Psoas muscle (tissue), 8 donors: ENCODE data around the gene WASF3. TPM values are rescaled to one million over a fixed set of nuclear protein-coding genes. Genes with fewer than 3 reads are reported as not detected.
A peak's percentile ranks its signal among the peaks of the same experiment; 100 is the strongest.

Experiments used
- ATAC-seq, 4 donors: fragments of 200-7000 bp; cut with Tn5 transposase; one replicate each; pipeline ENCODE4 v1.9.1; 2020; ENCODE audit warnings: moderate library complexity in 3 of 4, mild to moderate bottlenecking in 2 of 4
- DNase-seq, 2 donors: peaks; one replicate each; pipeline ENCODE4 v3.0.0-alpha.2; 2020
- H3K27ac ChIP-seq: fragments of 200-600 bp; one replicate; pipeline ENCODE4 v1.8.0; 2022
- H3K27me3 ChIP-seq, 3 donors: fragments of 200-600 bp in 1 of 3; one replicate each; pipeline versions ENCODE4 v1.6.1 to v1.8.0; 2013 to 2022; ENCODE audit warnings: low read length in 2 of 3, mild to moderate bottlenecking in 2 of 3, moderate library complexity in 1 of 3; ENCODE audit not compliant: insufficient read depth in 3 of 3
- H3K36me3 ChIP-seq, 2 donors: fragments of 200-600 bp in 1 of 2; one replicate each; pipeline versions ENCODE4 v1.6.1 to v1.8.0; 2013 to 2022; ENCODE audit warnings: low read depth in 1 of 2, mild to moderate bottlenecking in 1 of 2, moderate library complexity in 1 of 2; ENCODE audit not compliant: insufficient read depth in 1 of 2
- H3K4me1 ChIP-seq: fragments of 200-600 bp; one replicate; pipeline ENCODE4 v1.8.0; 2022
- H3K4me3 ChIP-seq: fragments of 200-600 bp; one replicate; pipeline ENCODE4 v1.8.0; 2022; ENCODE audit warnings: mild to moderate bottlenecking
- H3K9me3 ChIP-seq: fragments of 200-600 bp; one replicate; pipeline ENCODE4 v1.8.0; 2022
- WGBS, 3 donors: extraction: QIAGEN DNeasy Blood & Tissue Kit; methylation state at CpG; one replicate each; pipeline versions ENCODE4 v1.1.6 to v1.1.7; 2013; 5-methylcytosine and 5-hydroxymethylcytosine counted together
- intact Hi-C, 2 donors: fragments of 100-400 bp; cut with DNase I; formaldehyde crosslinking; loops; one replicate each; pipeline versions ENCODE4 v1.11.0 to v1.14.2; 2022
- polyA plus RNA-seq, 3 donors: library from polyadenylated mRNA; stranded (reverse); fragments of 200-250 nt; gene quantifications; one replicate each; pipeline ENCODE4 v1.2.3, GENCODE V29; 2013
- total RNA-seq, 4 donors: library from RNA; stranded (reverse); fragmentation: NEBNext Ultra II Directional in 2 of 4; extraction: Animal tissue kit (Norgen Biotek cat#: 25700) in 2 of 4; gene quantifications; one replicate each; pipeline versions ENCODE4 v1.2.1 to v1.2.4, GENCODE V29; 2021 to 2023
- TF ChIP-seq, protein P1 (sequence below): fragments of 200-600 bp; IDR thresholded peaks from one replicate; pipeline ENCODE4 v1.8.0; 2022; ENCODE audit warnings: antibody characterized with exemption
- donor health status: healthy with polysubstance abuse.
- donor health status: DM: no; HTN: no; CAD: no; lungs with moderate emphysema.
- donor health status: Bipolar disorder and iron deficiency.
- donor health status: healthy.
- donor health status: DM: yes; HTN: yes; CAD: no.
- donor health status: DM: no; HTN: no; CAD: no.
- donor health status: DM: no; HTN: no; CAD: no.
- donor health status: DM: yes; HTN: yes; CAD: no.

The WASF3 gene
- total and polyA plus RNA-seq, 7 donors: 2.5 to 9.7 (median 6.8) TPM

DNA sequence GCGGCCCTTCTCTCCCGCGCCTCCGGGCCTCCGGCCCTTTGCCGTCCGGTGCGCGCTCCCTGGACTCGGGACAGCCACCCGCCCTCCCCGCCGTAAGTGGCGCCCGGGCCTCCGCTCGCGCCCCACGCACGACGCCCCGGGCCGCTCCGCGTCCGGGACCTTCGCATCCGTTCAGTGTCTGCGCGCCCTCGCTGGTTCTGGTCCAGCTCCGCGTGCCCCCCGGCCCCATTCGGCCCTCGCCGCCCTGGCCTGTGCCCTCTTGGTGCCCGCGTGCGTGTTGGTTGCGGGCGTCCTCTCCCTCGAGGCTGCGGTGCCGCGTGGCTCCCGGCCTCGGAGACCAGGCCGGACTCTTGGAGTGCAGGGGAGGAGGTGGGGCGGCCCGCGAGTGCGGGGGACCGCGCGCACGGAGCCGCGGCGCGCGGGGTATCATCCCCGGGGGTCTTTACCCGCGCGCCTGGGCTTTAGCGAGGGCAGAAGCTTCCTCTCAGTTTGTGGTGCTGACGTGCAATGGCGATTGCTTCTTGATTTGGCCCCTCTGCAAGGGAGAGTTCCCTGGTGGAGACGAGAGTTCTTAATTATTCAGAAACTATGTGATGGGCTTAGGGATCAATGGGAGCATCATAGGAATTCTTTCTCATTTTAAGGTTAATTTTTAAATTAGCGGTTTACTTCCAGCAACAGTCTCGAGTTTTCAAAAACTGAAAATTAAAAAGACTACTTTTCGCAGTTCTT lies 757 bp downstream of the WASF3 start:
- no peaks in the 10 kb centered on the region for H3K9me3 ChIP-seq
- peak in 2 of 4 donors; percentile 7 to 15 for ATAC-seq
- TF ChIP-seq, protein P1, sequence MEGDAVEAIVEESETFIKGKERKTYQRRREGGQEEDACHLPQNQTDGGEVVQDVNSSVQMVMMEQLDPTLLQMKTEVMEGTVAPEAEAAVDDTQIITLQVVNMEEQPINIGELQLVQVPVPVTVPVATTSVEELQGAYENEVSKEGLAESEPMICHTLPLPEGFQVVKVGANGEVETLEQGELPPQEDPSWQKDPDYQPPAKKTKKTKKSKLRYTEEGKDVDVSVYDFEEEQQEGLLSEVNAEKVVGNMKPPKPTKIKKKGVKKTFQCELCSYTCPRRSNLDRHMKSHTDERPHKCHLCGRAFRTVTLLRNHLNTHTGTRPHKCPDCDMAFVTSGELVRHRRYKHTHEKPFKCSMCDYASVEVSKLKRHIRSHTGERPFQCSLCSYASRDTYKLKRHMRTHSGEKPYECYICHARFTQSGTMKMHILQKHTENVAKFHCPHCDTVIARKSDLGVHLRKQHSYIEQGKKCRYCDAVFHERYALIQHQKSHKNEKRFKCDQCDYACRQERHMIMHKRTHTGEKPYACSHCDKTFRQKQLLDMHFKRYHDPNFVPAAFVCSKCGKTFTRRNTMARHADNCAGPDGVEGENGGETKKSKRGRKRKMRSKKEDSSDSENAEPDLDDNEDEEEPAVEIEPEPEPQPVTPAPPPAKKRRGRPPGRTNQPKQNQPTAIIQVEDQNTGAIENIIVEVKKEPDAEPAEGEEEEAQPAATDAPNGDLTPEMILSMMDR: no peak
- peak; percentile 31 to 56 for DNase-seq
- peak overlapping the region; percentile 82 for H3K4me3 ChIP-seq
- intact Hi-C loops: loop anchor here in 1 of 2 donors (5.0 kb wide), 1 partner anchor 356 kb away; no protein-coding TSS in a partner anchor
- 2 to 4% (median 3%) methylated on average over 52 to 73 of the region's 73 CpGs for WGBS, 3 donors
- peaks cover 6% of the 10 kb centered on the region for H3K4me1 ChIP-seq
- H3K36me3 ChIP-seq: no peaks in the 10 kb centered on the region
- H3K27me3 ChIP-seq: no peaks in the 10 kb centered on the region
- peak overlapping the region; percentile 58 for H3K27ac ChIP-seq

DNA sequence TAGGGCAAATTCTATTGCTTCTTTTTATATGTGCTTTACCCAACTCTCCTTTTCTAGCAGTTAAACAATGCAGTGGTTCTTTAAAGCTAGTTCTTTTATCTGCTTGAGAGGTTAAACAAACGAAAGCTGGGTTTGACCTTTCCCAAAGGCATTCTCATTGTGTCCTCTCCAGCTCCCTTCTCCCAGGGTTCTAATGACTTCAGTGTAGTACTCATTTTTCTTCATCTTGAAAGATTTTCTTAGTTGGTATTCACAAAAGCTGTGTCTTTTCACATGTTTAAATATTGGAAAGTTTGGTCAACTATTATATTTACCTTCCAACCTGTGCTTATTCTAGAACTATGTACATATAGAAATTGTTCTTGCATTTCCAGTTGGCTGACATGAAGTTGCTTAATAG lies 1.5 kb downstream of the WASF3 start:
- peaks cover 6% of the 10 kb centered on the region for H3K4me1 ChIP-seq
- no peaks in the 10 kb centered on the region for H3K36me3 ChIP-seq
- intact Hi-C loops: loop anchor here in 1 of 2 donors (5.0 kb wide), 1 partner anchor 357 kb away; no protein-coding TSS in a partner anchor
- peak overlapping the region; percentile 82 for H3K4me3 ChIP-seq
- DNase-seq (no peak), ATAC-seq (no peak)
- WGBS, 3 donors: 15 to 29% (median 19%) methylated on average over 1 of the region's 1 CpG
- no peaks in the 10 kb centered on the region for H3K27me3 ChIP-seq
- no peak overlapping the region for H3K27ac ChIP-seq
- H3K9me3 ChIP-seq: no peaks in the 10 kb centered on the region
- TF ChIP-seq, protein P1: no peak

DNA sequence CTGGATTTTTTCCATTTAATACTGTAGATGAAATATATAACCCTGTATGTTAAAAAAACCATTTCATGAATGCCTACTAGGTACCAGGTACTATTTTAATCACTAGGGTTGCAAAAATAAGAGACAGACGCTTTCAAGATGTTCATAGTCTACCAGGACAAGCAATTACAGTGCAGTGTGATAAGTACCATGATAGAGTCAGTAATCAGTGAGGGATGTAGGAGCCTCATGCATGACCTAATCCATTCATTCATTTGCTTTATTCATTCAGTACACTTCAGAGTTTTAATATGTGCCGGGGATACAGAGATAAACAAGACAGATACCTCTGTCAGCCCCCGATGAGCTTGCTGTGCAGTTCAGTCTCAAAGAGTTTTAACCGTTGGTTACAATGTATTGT lies 3.0 kb downstream of the WASF3 start:
- Histone ChIP-seq H3K4me1 (peaks cover 6% of the 10 kb centered on the region), H3K27ac (no peak overlapping the region), H3K27me3 (no peaks in the 10 kb centered on the region), H3K4me3 (no peak overlapping the region), H3K36me3 (no peaks in the 10 kb centered on the region), H3K9me3 (no peaks in the 10 kb centered on the region)
- intact Hi-C loops: no loop called here
- DNase-seq (no peak), ATAC-seq (no peak)
- TF ChIP-seq, protein P1: no peak
- 92 to 93% (median 93%) methylated on average over 4 of the region's 4 CpGs for WGBS, 3 donors

DNA sequence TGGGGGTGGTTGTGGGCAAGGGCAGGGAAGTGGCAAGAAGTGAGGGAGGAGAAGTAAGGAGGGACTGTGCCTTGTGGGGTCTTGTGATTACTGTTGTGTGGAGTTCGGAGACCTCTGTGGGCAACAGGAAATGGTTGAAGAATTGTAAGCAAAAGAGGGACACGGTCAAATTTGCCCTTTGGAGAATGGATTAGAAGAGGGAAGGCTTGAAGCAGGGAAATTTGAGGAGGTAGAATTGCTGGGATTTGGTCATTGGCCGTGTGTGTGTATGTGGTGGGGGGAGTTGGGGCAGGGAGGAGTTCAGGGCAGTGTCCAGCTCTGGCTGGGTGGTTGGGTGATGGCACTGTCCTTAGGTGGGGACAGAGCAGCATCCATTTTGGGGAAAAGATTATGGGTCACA lies 3.6 kb downstream of the WASF3 start:
- H3K27ac ChIP-seq: no peak overlapping the region
- H3K27me3 ChIP-seq: no peaks in the 10 kb centered on the region
- no peak for ATAC-seq
- TF ChIP-seq, protein P1: no peak
- intact Hi-C loops: no loop called here
- H3K9me3 ChIP-seq: no peaks in the 10 kb centered on the region
- DNase-seq: no peak
- peaks cover 6% of the 10 kb centered on the region for H3K4me1 ChIP-seq
- H3K4me3 ChIP-seq: no peak overlapping the region
- no peaks in the 10 kb centered on the region for H3K36me3 ChIP-seq
- 43 to 50% (median 46%) methylated on average over 3 of the region's 3 CpGs for WGBS, 3 donors
